ENCODE measurements around the gene LPP.
"Not testable (repeated sequence)": the region's sequence is repeated elsewhere in the genome, so short reads cannot be mapped to it uniquely, and the experiment has no call there.

LPP gene

GRCh38 chr3:188700918-188701317 is 547.0 kb downstream of the LPP start:
- DNase-seq (ENCODE audit: low read depth, low spot score): no peak

- no peak for DNase-seq (ENCODE audit: low read depth, low spot score)
These were observed 547.6 kb downstream of the LPP start for GRCh38 chr3:188701485-188701969.

- not testable (repeated sequence) for DNase-seq (ENCODE audit: low read depth, low spot score)
These were observed 548.1 kb downstream of the LPP start for GRCh38 chr3:188702028-188702427.

GRCh38 chr3:188706176-188706575 is 552.2 kb downstream of the LPP start:
- no peak for DNase-seq (ENCODE audit: low read depth, low spot score)

- DNase-seq (ENCODE audit: low read depth, low spot score): peak; percentile 32
These were observed 552.6 kb downstream of the LPP start for GRCh38 chr3:188706599-188706998.

- DNase-seq (ENCODE audit: low read depth, low spot score): no peak
These were observed 553.7 kb downstream of the LPP start for GRCh38 chr3:188707381-188708288.

- DNase-seq (ENCODE audit: low read depth, low spot score): no peak
These were observed 557.9 kb downstream of the LPP start for GRCh38 chr3:188711881-188712247.

- DNase-seq (ENCODE audit: low read depth, low spot score): peak; percentile 67
These were observed 558.4 kb downstream of the LPP start for GRCh38 chr3:188712248-188712924.

- DNase-seq (ENCODE audit: low read depth, low spot score): no peak
These were observed 559.0 kb downstream of the LPP start for GRCh38 chr3:188712991-188713390.

- no peak for DNase-seq (ENCODE audit: low read depth, low spot score)
These were observed 565.6 kb downstream of the LPP start for GRCh38 chr3:188719545-188719944.

GRCh38 chr3:188720215-188720614 is 566.3 kb downstream of the LPP start:
- no peak for DNase-seq (ENCODE audit: low read depth, low spot score)

GRCh38 chr3:188720636-188721035 is 566.7 kb downstream of the LPP start:
- DNase-seq (ENCODE audit: low read depth, low spot score): no peak

GRCh38 chr3:188721312-188721711 is 567.4 kb downstream of the LPP start:
- DNase-seq (ENCODE audit: low read depth, low spot score): no peak

GRCh38 chr3:188721990-188722389 is 568.0 kb downstream of the LPP start:
- no peak for DNase-seq (ENCODE audit: low read depth, low spot score)

GRCh38 chr3:188722963-188723362 is 569.0 kb downstream of the LPP start:
- DNase-seq (ENCODE audit: low read depth, low spot score): no peak

- no peak for DNase-seq (ENCODE audit: low read depth, low spot score)
These were observed 573.1 kb downstream of the LPP start for GRCh38 chr3:188727052-188727451.

- DNase-seq (ENCODE audit: low read depth, low spot score): no peak
These were observed 574.5 kb downstream of the LPP start for GRCh38 chr3:188728371-188728896.

- DNase-seq (ENCODE audit: low read depth, low spot score): no peak
These were observed 575.5 kb downstream of the LPP start for GRCh38 chr3:188729422-188729821.

- peak; percentile 22 for DNase-seq (ENCODE audit: low read depth, low spot score)
These were observed 580.4 kb downstream of the LPP start for GRCh38 chr3:188734395-188734794.

- no peak for DNase-seq (ENCODE audit: low read depth, low spot score)
These were observed 585.6 kb downstream of the LPP start for GRCh38 chr3:188739511-188739910.

GRCh38 chr3:188740010-188740409 is 586.1 kb downstream of the LPP start:
- DNase-seq (ENCODE audit: low read depth, low spot score): no peak

- DNase-seq (ENCODE audit: low read depth, low spot score): no peak
These were observed 589.0 kb downstream of the LPP start for GRCh38 chr3:188742755-188743550.

Measured in astrocyte of the hippocampus (primary cell).